HCT116 (cell line): ENCODE measurements around the gene CALM3.

Experiments used
- ATF3 ChIP-seq: IDR thresholded peaks from 2 replicates; pipeline ENCODE4 v1.6.1; 2012
- CTCF ChIP-seq, 3 experiments: fragments of 200-600 bp in 1 of 3; sonication (generic) in 1 of 3; IDR thresholded peaks in 2 of 3; conservative IDR thresholded peaks in 1 of 3; 2 replicates each; pipeline ENCODE4 v1.5.1; 2012 to 2017; ENCODE audit warnings: low read depth in 2 of 3, low read length in 2 of 3, antibody characterized with exemption in 1 of 3, borderline replicate concordance in 1 of 3, control low read depth in 1 of 3, mild to moderate bottlenecking in 1 of 3, mixed read lengths in 1 of 3, mixed run types in 1 of 3, moderate library complexity in 1 of 3; ENCODE audit not compliant: insufficient read depth in 1 of 3
- EZH2 ChIP-seq: fragments of 200-600 bp; sonication (generic); IDR thresholded peaks from 2 replicates; pipeline ENCODE4 v1.6.1; 2017; ENCODE audit warnings: antibody characterized with exemption, mixed run types
- EZH2phosphoT487 ChIP-seq: fragments of 200-600 bp; IDR thresholded peaks from 2 replicates; pipeline ENCODE4 v1.6.1; 2018; ENCODE audit warnings: antibody characterized with exemption, borderline replicate concordance
- MAX ChIP-seq: IDR thresholded peaks from 2 replicates; pipeline ENCODE4 v1.6.1; 2012
- POLR2A ChIP-seq: IDR thresholded peaks from 2 replicates; pipeline ENCODE4 v1.7.0; 2011; ENCODE audit warnings: borderline replicate concordance; ENCODE audit not compliant: insufficient read depth, insufficient read length; ENCODE audit errors: extremely low read depth
- POLR2AphosphoS5 ChIP-seq: IDR thresholded peaks from 2 replicates; pipeline ENCODE4 v1.6.1; 2011; ENCODE audit warnings: mild to moderate bottlenecking, low read depth, low read length, moderate library complexity
- REST ChIP-seq: IDR thresholded peaks from 2 replicates; pipeline ENCODE4 v1.6.1; 2012; ENCODE audit warnings: low read depth
- SP1 ChIP-seq: IDR thresholded peaks from 2 replicates; pipeline ENCODE4 v1.6.1; 2012; ENCODE audit warnings: low read depth
- ZNF274 ChIP-seq: fragments of 200-500 bp; sonication (Bioruptor generic); IDR thresholded peaks from 2 replicates; pipeline ENCODE4 v1.6.1; 2014; ENCODE audit warnings: mild to moderate bottlenecking, low read depth, low read length, inconsistent platforms
- TF ChIP-seq, protein P1 (sequence below): IDR thresholded peaks from 2 replicates; pipeline ENCODE4 v1.6.1; 2011; ENCODE audit warnings: mild to moderate bottlenecking, low read length, moderate library complexity; ENCODE audit not compliant: insufficient replicate concordance; ENCODE audit errors: extremely low read depth

GRCh38 chr19:46607448-46607841 is 6.3 kb downstream of the CALM3 start:
- no peak for TF ChIP-seq CTCF (IDR thresholded peaks at IDR 0.05 in 2 of 3, conservative IDR thresholded peaks at IDR 0.05 in 1 of 3; ENCODE audit: borderline replicate concordance in 1 of 3, insufficient read depth in 1 of 3, low read depth in 2 of 3, low read length in 2 of 3)
- TF ChIP-seq POLR2A = no peak
- no peak for TF ChIP-seq POLR2AphosphoS5
- no peak for TF ChIP-seq SP1
- no peak for TF ChIP-seq EZH2
- no peak for TF ChIP-seq EZH2phosphoT487
- TF ChIP-seq REST = no peak
- TF ChIP-seq, protein P1, sequence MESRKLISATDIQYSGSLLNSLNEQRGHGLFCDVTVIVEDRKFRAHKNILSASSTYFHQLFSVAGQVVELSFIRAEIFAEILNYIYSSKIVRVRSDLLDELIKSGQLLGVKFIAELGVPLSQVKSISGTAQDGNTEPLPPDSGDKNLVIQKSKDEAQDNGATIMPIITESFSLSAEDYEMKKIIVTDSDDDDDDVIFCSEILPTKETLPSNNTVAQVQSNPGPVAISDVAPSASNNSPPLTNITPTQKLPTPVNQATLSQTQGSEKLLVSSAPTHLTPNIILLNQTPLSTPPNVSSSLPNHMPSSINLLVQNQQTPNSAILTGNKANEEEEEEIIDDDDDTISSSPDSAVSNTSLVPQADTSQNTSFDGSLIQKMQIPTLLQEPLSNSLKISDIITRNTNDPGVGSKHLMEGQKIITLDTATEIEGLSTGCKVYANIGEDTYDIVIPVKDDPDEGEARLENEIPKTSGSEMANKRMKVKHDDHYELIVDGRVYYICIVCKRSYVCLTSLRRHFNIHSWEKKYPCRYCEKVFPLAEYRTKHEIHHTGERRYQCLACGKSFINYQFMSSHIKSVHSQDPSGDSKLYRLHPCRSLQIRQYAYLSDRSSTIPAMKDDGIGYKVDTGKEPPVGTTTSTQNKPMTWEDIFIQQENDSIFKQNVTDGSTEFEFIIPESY = no peak
- TF ChIP-seq ZNF274 = no peak
- TF ChIP-seq MAX = no peak
- TF ChIP-seq ATF3 = no peak
